ENCODE data around the gene GPR37L1.
A peak's percentile ranks its signal among the peaks of the same experiment; 100 is the strongest.
"Not testable (repeated sequence)": the region's sequence is repeated elsewhere in the genome, so short reads cannot be mapped to it uniquely, and the experiment has no call there.

GPR37L1 gene

DNA sequence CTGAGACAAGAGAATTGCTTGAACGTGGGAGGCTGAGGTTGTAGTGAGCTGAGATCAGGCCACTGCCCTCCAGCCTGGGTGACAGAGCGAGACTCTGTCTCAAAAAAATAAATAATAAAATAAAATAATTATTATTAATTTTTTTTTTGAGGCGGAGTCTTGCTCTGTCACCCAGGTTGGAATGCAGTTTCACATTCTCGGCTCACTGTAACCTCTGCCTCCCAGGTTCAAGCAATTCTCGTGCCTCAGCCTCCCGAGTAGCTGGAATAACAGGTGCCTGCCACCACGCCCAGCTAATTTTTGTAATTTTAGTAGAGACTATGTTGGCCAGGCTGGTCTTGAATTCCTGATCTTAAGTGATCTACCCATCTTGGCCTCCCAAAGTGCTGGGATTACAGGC is 11.1 kb upstream of the GPR37L1 start:
- H3K18ac ChIP-seq (ENCODE audit: low read depth in 1 of 2, low read length in 2 of 2); DNase-seq; H3K4me2 ChIP-seq (ENCODE audit: low read length, poor library complexity, severe bottlenecking); H2BK120ac ChIP-seq (ENCODE audit: low read depth, low read length); H2AK5ac ChIP-seq (ENCODE audit: low read length, severe bottlenecking); H3K9me3 ChIP-seq (ENCODE audit: control insufficient read depth, low read length); H2BK5ac ChIP-seq (ENCODE audit: low read depth, low read length, poor library complexity, severe bottlenecking); H3K4me3 ChIP-seq (ENCODE audit: insufficient read depth in 1 of 2, low read depth in 1 of 2, low read length in 2 of 2); H3K23ac ChIP-seq (ENCODE audit: low read length in 2 of 2); H3K79me1 ChIP-seq (replicated peaks; ENCODE audit: low read length, poor library complexity, severe bottlenecking); H3K27me3 ChIP-seq (ENCODE audit: control insufficient read depth in 1 of 2, insufficient read depth in 1 of 2, low read length in 2 of 2); H3K9ac ChIP-seq (ENCODE audit: low read length); H2BK12ac ChIP-seq (ENCODE audit: low read length in 2 of 2); H3K36me3 ChIP-seq (ENCODE audit: control insufficient read depth in 1 of 2, insufficient read depth in 2 of 2, low read depth in 1 of 2, low read length in 2 of 2); H3K27ac ChIP-seq (ENCODE audit: low read length, poor library complexity, severe bottlenecking); H3K14ac ChIP-seq (ENCODE audit: low read length in 2 of 2); H2BK15ac ChIP-seq (ENCODE audit: low read depth, poor library complexity, severe bottlenecking); H4K91ac ChIP-seq (ENCODE audit: low read length); H3K4ac ChIP-seq (ENCODE audit: low read depth in 1 of 2, low read length in 2 of 2); H2AFZ ChIP-seq (ENCODE audit: low read depth, low read length); H4K8ac ChIP-seq (ENCODE audit: low read length): not testable (repeated sequence)
- peaks cover 30% of the 10 kb centered on the region for H3K4me1 ChIP-seq (ENCODE audit: control insufficient read depth, insufficient read depth, low read depth, low read length)
- 95% methylated on average over 6 of the region's 7 CpGs for WGBS

DNA sequence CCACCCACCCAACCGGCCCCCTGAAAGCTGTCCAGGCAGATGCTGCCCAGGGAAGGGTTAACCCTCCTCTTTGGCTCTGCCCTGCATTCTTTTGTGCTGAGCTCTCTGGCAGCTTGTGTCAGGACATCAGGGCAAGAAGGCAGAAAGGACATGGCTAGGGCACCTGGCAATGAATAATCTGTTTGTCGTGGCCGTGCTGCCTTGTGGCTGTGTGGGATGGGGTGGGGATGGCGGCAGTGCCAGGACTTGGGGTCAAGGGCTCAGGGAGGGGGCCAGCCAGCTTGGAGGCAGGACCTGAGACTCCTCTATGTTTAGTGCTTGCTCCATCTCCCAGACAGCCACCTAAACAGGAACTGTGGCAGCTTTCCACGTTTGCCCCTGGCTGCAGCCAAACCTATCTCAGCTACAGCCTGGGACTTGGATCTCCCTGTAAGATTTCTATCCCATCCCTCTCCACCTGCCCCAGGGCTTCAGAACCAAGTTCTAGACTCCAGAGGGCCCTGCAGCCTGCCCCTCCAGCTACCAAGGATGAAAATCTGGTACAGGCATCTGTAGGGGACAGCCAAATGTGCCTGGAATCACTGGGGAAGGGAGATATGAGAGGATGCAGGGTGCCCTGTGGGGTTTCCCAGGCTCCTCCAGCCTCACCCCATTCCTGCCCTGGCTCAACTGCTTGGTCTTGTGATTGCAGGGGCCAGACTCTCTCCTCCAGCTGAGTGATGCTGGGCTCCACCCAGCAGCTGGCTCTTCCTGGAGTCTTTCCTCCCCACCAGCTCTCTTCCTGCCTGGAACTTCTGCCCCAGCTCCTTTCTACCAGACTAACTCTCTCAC is 9.6 kb upstream of the GPR37L1 start:
- peak overlapping the region; percentile 76 for H3K27ac ChIP-seq (ENCODE audit: low read length, poor library complexity, severe bottlenecking)
- peak overlapping the region; percentile 81 for H2BK5ac ChIP-seq (ENCODE audit: low read depth, low read length, poor library complexity, severe bottlenecking)
- no peaks in the 10 kb centered on the region for H3K36me3 ChIP-seq (ENCODE audit: control insufficient read depth in 1 of 2, insufficient read depth in 2 of 2, low read depth in 1 of 2, low read length in 2 of 2)
- H4K91ac ChIP-seq (ENCODE audit: low read length), result no peak overlapping the region
- 38% methylated on average over 5 of the region's 5 CpGs for WGBS
- no peak overlapping the region for H3K4me3 ChIP-seq (ENCODE audit: insufficient read depth in 1 of 2, low read depth in 1 of 2, low read length in 2 of 2)
- peak overlapping the region in 1 of 2 experiments; percentile 63 for H3K14ac ChIP-seq (ENCODE audit: low read length in 2 of 2)
- peak overlapping the region; percentile 27 for H3K4me2 ChIP-seq (ENCODE audit: low read length, poor library complexity, severe bottlenecking)
- peak overlapping the region; percentile 82 for H2AK5ac ChIP-seq (ENCODE audit: low read length, severe bottlenecking)
- no peak overlapping the region for H2AFZ ChIP-seq (ENCODE audit: low read depth, low read length)
- H3K9me3 ChIP-seq (ENCODE audit: control insufficient read depth, low read length), result no peaks in the 10 kb centered on the region
- peaks cover 15% of the 10 kb centered on the region for H3K4me1 ChIP-seq (ENCODE audit: control insufficient read depth, insufficient read depth, low read depth, low read length)
- H2BK120ac ChIP-seq (ENCODE audit: low read depth, low read length), result peak overlapping the region; percentile 8
- H2BK12ac ChIP-seq (ENCODE audit: low read length in 2 of 2), result no peak overlapping the region
- H3K23ac ChIP-seq (ENCODE audit: low read length in 2 of 2), result peak overlapping the region in 1 of 2 experiments; percentile 36
- no peaks in the 10 kb centered on the region for H3K79me1 ChIP-seq (replicated peaks; ENCODE audit: low read length, poor library complexity, severe bottlenecking)
- no peak overlapping the region for H2BK15ac ChIP-seq (ENCODE audit: low read depth, poor library complexity, severe bottlenecking)
- H3K9ac ChIP-seq (ENCODE audit: low read length), result no peak overlapping the region
- H3K27me3 ChIP-seq (ENCODE audit: control insufficient read depth in 1 of 2, insufficient read depth in 1 of 2, low read length in 2 of 2), result peaks cover 0 to 6% of the 10 kb centered on the region in 2 experiments
- H3K4ac ChIP-seq (ENCODE audit: low read depth in 1 of 2, low read length in 2 of 2), result peak overlapping the region in 1 of 2 experiments; percentile 25
- peak; percentile 23 for DNase-seq
- peak overlapping the region; percentile 35 for H4K8ac ChIP-seq (ENCODE audit: low read length)
- H3K18ac ChIP-seq (ENCODE audit: low read depth in 1 of 2, low read length in 2 of 2), result no peak overlapping the region

DNA sequence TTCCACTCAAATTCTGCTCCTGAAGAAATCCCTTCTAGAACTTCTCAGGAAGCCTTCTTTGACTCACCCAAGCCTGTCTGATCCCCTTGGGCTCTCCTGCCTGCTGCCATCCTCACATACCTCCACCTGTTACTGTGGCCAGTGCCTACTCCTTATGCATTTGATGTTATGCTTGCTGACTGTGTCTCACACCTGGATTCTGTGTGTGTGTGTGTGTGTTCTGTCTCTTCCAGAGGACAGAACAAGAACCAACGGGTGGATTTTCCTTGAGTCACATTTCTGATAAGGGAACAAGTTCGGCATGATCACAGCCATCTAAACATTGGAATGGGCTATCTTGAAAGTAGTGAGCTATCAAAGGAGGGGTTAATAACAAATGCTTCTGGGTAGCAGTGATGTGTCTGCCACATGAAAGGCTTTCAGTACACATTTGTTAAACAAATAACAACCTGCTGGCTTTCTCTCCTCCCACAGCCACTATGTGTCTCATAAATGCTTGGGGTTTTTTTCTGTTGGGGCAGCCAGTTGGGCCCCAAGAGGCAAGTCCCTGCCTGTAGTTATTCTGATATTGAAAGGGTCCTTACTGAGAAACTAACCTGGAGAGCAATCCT is 8.9 kb upstream of the GPR37L1 start:
- Histone ChIP-seq H3K18ac (ENCODE audit: low read depth in 1 of 2, low read length in 2 of 2) (no peak overlapping the region), H3K23ac (ENCODE audit: low read length in 2 of 2) (no peak overlapping the region), H4K8ac (ENCODE audit: low read length) (no peak overlapping the region), H3K4me3 (ENCODE audit: insufficient read depth in 1 of 2, low read depth in 1 of 2, low read length in 2 of 2) (no peak overlapping the region), H3K14ac (ENCODE audit: low read length in 2 of 2) (no peak overlapping the region), H3K27ac (ENCODE audit: low read length, poor library complexity, severe bottlenecking) (no peak overlapping the region), H3K4me1 (ENCODE audit: control insufficient read depth, insufficient read depth, low read depth, low read length) (peaks cover 12% of the 10 kb centered on the region), H2BK15ac (ENCODE audit: low read depth, poor library complexity, severe bottlenecking) (no peak overlapping the region), H2BK12ac (ENCODE audit: low read length in 2 of 2) (no peak overlapping the region), H3K9me3 (ENCODE audit: control insufficient read depth, low read length) (no peaks in the 10 kb centered on the region), H2BK120ac (ENCODE audit: low read depth, low read length) (peak overlapping the region; percentile 8), H3K79me1 (replicated peaks; ENCODE audit: low read length, poor library complexity, severe bottlenecking) (no peaks in the 10 kb centered on the region), H2AK5ac (ENCODE audit: low read length, severe bottlenecking) (peak overlapping the region; percentile 89), H2AFZ (ENCODE audit: low read depth, low read length) (no peak overlapping the region), H2BK5ac (ENCODE audit: low read depth, low read length, poor library complexity, severe bottlenecking) (peak overlapping the region; percentile 15), H3K4ac (ENCODE audit: low read depth in 1 of 2, low read length in 2 of 2) (no peak overlapping the region), H3K9ac (ENCODE audit: low read length) (no peak overlapping the region), H3K27me3 (ENCODE audit: control insufficient read depth in 1 of 2, insufficient read depth in 1 of 2, low read length in 2 of 2) (peaks cover 0 to 6% of the 10 kb centered on the region in 2 experiments), H3K4me2 (ENCODE audit: low read length, poor library complexity, severe bottlenecking) (no peak overlapping the region), H3K36me3 (ENCODE audit: control insufficient read depth in 1 of 2, insufficient read depth in 2 of 2, low read depth in 1 of 2, low read length in 2 of 2) (no peaks in the 10 kb centered on the region), H4K91ac (ENCODE audit: low read length) (no peak overlapping the region)
- no peak for DNase-seq
- 85% methylated on average over 2 of the region's 2 CpGs for WGBS

DNA sequence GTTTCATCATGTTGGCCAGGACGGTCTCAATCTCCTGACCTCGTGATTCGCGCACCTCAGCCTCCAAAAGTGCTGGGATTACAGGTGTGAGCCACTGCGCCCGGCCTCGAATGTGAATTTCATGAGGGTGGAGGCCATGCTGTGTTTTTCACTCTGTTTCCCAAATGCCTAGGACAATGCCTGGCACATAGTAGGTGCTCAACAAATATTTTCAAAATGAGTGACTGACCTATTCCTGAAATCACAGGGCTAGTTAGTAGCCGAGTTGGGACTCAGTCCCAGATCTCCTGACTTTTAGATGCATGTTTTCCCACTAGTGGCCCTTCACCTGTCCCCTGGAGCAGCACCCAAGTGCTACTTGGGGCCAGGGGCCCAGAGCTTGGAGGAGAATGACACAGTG is 6.4 kb upstream of the GPR37L1 start:
- no peak overlapping the region for H2BK5ac ChIP-seq (ENCODE audit: low read depth, low read length, poor library complexity, severe bottlenecking)
- no peak for DNase-seq
- H3K23ac ChIP-seq (ENCODE audit: low read length in 2 of 2), result no peak overlapping the region
- no peaks in the 10 kb centered on the region for H3K36me3 ChIP-seq (ENCODE audit: control insufficient read depth in 1 of 2, insufficient read depth in 2 of 2, low read depth in 1 of 2, low read length in 2 of 2)
- H4K91ac ChIP-seq (ENCODE audit: low read length), result no peak overlapping the region
- 97% methylated on average over 8 of the region's 8 CpGs for WGBS
- H3K4me1 ChIP-seq (ENCODE audit: control insufficient read depth, insufficient read depth, low read depth, low read length), result peaks cover 14% of the 10 kb centered on the region
- H3K14ac ChIP-seq (ENCODE audit: low read length in 2 of 2), result no peak overlapping the region
- H3K9ac ChIP-seq (ENCODE audit: low read length), result no peak overlapping the region
- H3K79me1 ChIP-seq (replicated peaks; ENCODE audit: low read length, poor library complexity, severe bottlenecking), result no peaks in the 10 kb centered on the region
- no peak overlapping the region for H2AFZ ChIP-seq (ENCODE audit: low read depth, low read length)
- H3K27me3 ChIP-seq (ENCODE audit: control insufficient read depth in 1 of 2, insufficient read depth in 1 of 2, low read length in 2 of 2), result peaks cover 0 to 15% of the 10 kb centered on the region in 2 experiments
- H3K9me3 ChIP-seq (ENCODE audit: control insufficient read depth, low read length), result no peaks in the 10 kb centered on the region
- H3K4me3 ChIP-seq (ENCODE audit: insufficient read depth in 1 of 2, low read depth in 1 of 2, low read length in 2 of 2), result no peak overlapping the region
- no peak overlapping the region for H3K18ac ChIP-seq (ENCODE audit: low read depth in 1 of 2, low read length in 2 of 2)
- H3K4ac ChIP-seq (ENCODE audit: low read depth in 1 of 2, low read length in 2 of 2), result no peak overlapping the region
- no peak overlapping the region for H4K8ac ChIP-seq (ENCODE audit: low read length)
- no peak overlapping the region for H2BK15ac ChIP-seq (ENCODE audit: low read depth, poor library complexity, severe bottlenecking)
- no peak overlapping the region for H2BK12ac ChIP-seq (ENCODE audit: low read length in 2 of 2)
- peak overlapping the region; percentile 64 for H2AK5ac ChIP-seq (ENCODE audit: low read length, severe bottlenecking)
- H3K27ac ChIP-seq (ENCODE audit: low read length, poor library complexity, severe bottlenecking), result no peak overlapping the region
- no peak overlapping the region for H2BK120ac ChIP-seq (ENCODE audit: low read depth, low read length)
- H3K4me2 ChIP-seq (ENCODE audit: low read length, poor library complexity, severe bottlenecking), result no peak overlapping the region
